Endodermal cell (in vitro differentiated cells): ENCODE data around the gene BMP8A. TPM values are rescaled to one million over a fixed set of nuclear protein-coding genes. Genes with fewer than 3 reads are reported as not detected.
"Not testable (repeated sequence)": the region's sequence is repeated elsewhere in the genome, so short reads cannot be mapped to it uniquely, and the experiment has no call there.

ENCODE experiments used
- DNase-seq: peaks from one replicate; pipeline ENCODE4 v3.0.0-alpha.2; 2017
- H3K27ac ChIP-seq: 2 replicates; pipeline ENCODE4 v1.5.1; 2013; ENCODE audit warnings: mild to moderate bottlenecking, low read depth, low read length, moderate library complexity
- H3K27me3 ChIP-seq: 2 replicates; pipeline ENCODE4 v1.6.1; 2013; ENCODE audit warnings: mild to moderate bottlenecking, low read length, moderate library complexity; ENCODE audit not compliant: insufficient read depth, control insufficient read depth, poor library complexity, severe bottlenecking
- H3K36me3 ChIP-seq: 2 replicates; pipeline ENCODE4 v1.7.0; 2013; ENCODE audit warnings: mild to moderate bottlenecking, low read length, moderate library complexity; ENCODE audit not compliant: control insufficient read depth, insufficient read depth
- H3K4me1 ChIP-seq: one replicate; pipeline ENCODE4 v1.7.0; 2013; ENCODE audit warnings: low read length; ENCODE audit not compliant: control insufficient read depth, insufficient read depth
- H3K4me3 ChIP-seq: 2 replicates; pipeline ENCODE4 v1.5.1; 2013; ENCODE audit warnings: mild to moderate bottlenecking, low read length, moderate library complexity
- H3K9ac ChIP-seq: 2 replicates; pipeline ENCODE4 v1.6.1; 2013; ENCODE audit warnings: mild to moderate bottlenecking, low read length, moderate library complexity; ENCODE audit not compliant: poor library complexity, severe bottlenecking; ENCODE audit errors: extremely low read depth
- H3K9me3 ChIP-seq: 2 replicates; pipeline ENCODE4 v1.6.1; 2013; ENCODE audit warnings: mild to moderate bottlenecking, low read length, moderate library complexity; ENCODE audit not compliant: control insufficient read depth
- H3K27ac Mint-ChIP-seq: 2 replicates; pipeline ENCODE4 v1.8.0; 2020; ENCODE audit warnings: mixed read lengths
- H3K27me3 Mint-ChIP-seq: 2 replicates; pipeline ENCODE4 v1.8.0; 2021; ENCODE audit warnings: mild to moderate bottlenecking, mixed read lengths; ENCODE audit not compliant: insufficient read depth
- H3K36me3 Mint-ChIP-seq: 2 replicates; pipeline ENCODE4 v1.8.0; 2020; ENCODE audit warnings: low read depth, mixed read lengths
- H3K4me1 Mint-ChIP-seq: 2 replicates; pipeline ENCODE4 v1.8.0; 2020; ENCODE audit warnings: mixed read lengths
- H3K4me3 Mint-ChIP-seq: 2 replicates; pipeline ENCODE4 v1.8.0; 2020; ENCODE audit warnings: mild to moderate bottlenecking, moderate library complexity, mixed read lengths
- H3K9me3 Mint-ChIP-seq: 2 replicates; pipeline ENCODE4 v1.8.0; 2020; ENCODE audit warnings: mild to moderate bottlenecking, mixed read lengths
- WGBS, 2 experiments: methylation state at CpG; one replicate each; pipeline versions ENCODE4 v1.1.5 to v1.1.7; 2013; ENCODE audit warnings: missing lambda C conversion rate in 2 of 2, mixed read lengths in 1 of 2; ENCODE audit not compliant: insufficient coverage in 1 of 2, insufficient read length in 1 of 2; 5-methylcytosine and 5-hydroxymethylcytosine counted together
- total RNA-seq, 2 donors: library from RNA; stranded (reverse); fragmentation: NEBNext Ultra II Directional in 1 of 2; extraction: Animal tissue kit (Norgen Biotek cat#: 25700) in 1 of 2; gene quantifications; 2 replicates in 1 of 2; 3 replicates in 1 of 2; pipeline ENCODE4 v1.2.1, GENCODE V29; 2021
- TF ChIP-seq, protein P1 (sequence below): fragments of 200-600 bp; sonication (generic); conservative IDR thresholded peaks from 2 replicates; pipeline ENCODE4 v1.5.0; 2021; ENCODE audit warnings: antibody characterized with exemption, mild to moderate bottlenecking

The BMP8A gene
- total RNA-seq, 2 donors from 2014 or later, result 0.66 to 0.75 TPM

DNA sequence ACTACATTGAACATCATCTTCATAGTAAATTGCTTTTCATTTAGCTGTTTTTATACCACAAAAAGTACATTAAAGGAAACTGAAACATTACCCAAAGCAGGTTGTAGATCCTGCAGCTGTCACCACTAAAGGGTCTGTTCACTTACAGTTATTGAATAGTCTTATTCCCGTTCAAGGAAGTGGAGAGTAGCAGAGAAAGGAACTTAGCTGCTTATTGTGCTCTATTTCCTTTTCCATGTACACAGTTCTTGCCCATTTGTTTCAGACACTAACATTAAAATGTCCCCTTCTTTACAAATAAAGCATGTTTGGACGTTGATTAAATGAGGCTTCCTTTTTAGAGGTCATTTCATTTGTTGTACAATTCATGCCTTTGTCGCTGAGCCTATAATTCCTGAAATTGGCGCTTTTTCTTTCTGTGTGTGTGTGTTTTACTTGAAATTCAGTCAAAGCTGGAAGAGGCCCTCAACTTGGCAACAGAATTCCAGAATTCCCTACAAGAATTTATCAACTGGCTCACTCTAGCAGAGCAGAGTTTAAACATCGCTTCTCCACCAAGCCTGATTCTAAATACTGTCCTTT, 44.4 kb upstream of the BMP8A start:
- Histone ChIP-seq H3K36me3 (peaks cover 90% of the 10 kb centered on the region), H3K9me3 (peaks cover 5% of the 10 kb centered on the region), H3K9ac (no peak overlapping the region), H3K4me1 (peaks cover 4% of the 10 kb centered on the region), H3K27me3 (no peaks in the 10 kb centered on the region), H3K4me3 (no peak overlapping the region), H3K27ac (no peak overlapping the region)
- H3K36me3 Mint-ChIP-seq, result peaks cover 86% of the 10 kb centered on the region
- H3K4me1 Mint-ChIP-seq, result peaks cover 24% of the 10 kb centered on the region
- no peak for DNase-seq
- no peaks in the 10 kb centered on the region for H3K27me3 Mint-ChIP-seq
- H3K27ac Mint-ChIP-seq, result no peak overlapping the region
- TF ChIP-seq, protein P1, sequence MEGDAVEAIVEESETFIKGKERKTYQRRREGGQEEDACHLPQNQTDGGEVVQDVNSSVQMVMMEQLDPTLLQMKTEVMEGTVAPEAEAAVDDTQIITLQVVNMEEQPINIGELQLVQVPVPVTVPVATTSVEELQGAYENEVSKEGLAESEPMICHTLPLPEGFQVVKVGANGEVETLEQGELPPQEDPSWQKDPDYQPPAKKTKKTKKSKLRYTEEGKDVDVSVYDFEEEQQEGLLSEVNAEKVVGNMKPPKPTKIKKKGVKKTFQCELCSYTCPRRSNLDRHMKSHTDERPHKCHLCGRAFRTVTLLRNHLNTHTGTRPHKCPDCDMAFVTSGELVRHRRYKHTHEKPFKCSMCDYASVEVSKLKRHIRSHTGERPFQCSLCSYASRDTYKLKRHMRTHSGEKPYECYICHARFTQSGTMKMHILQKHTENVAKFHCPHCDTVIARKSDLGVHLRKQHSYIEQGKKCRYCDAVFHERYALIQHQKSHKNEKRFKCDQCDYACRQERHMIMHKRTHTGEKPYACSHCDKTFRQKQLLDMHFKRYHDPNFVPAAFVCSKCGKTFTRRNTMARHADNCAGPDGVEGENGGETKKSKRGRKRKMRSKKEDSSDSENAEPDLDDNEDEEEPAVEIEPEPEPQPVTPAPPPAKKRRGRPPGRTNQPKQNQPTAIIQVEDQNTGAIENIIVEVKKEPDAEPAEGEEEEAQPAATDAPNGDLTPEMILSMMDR, result no peak
- H3K9me3 Mint-ChIP-seq, result no peaks in the 10 kb centered on the region
- 91 to 100% methylated on average over 2 to 5 of the region's 5 CpGs for WGBS, 2 experiments
- H3K4me3 Mint-ChIP-seq, result no peak overlapping the region

DNA sequence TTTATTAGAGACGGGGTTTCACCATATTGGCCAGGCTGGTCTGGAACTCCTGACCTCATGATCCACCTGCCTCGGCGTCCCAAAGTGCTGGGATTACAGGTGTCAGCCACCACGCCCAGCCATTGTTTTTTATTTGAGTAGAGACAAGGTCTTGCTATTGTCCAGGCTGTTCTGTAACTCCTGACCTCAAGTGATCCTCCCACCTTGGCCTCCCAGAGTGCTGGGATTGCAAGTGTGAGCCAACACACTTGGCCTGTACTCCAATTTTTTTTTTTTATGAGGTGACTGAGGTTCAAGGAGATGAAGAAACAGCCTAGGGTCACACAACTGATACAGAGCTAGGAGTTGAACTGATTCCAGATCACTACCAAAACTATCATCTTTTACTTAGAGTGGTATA, 41.4 kb upstream of the BMP8A start:
- not testable (repeated sequence) for H3K9me3 Mint-ChIP-seq, DNase-seq, H3K27me3 ChIP-seq, H3K9me3 ChIP-seq, H3K4me1 ChIP-seq, H3K27ac ChIP-seq, H3K4me3 ChIP-seq, H3K27ac Mint-ChIP-seq, H3K4me3 Mint-ChIP-seq, H3K27me3 Mint-ChIP-seq, H3K9ac ChIP-seq
- Mint-ChIP-seq H3K4me1 (peaks cover 11% of the 10 kb centered on the region), H3K36me3 (peaks cover 87% of the 10 kb centered on the region)
- 96 to 100% methylated on average over 4 of the region's 4 CpGs for WGBS, 2 experiments
- peaks cover 93% of the 10 kb centered on the region for H3K36me3 ChIP-seq

GRCh38 chr1:39450956-39451606, 40.4 kb upstream of the BMP8A start:
- Mint-ChIP-seq H3K27me3 (no peaks in the 10 kb centered on the region), H3K27ac (peak overlapping the region; percentile 48), H3K4me3 (no peak overlapping the region), H3K36me3 (peaks cover 91% of the 10 kb centered on the region), H3K9me3 (no peaks in the 10 kb centered on the region), H3K4me1 (peaks cover 11% of the 10 kb centered on the region)
- H3K27ac ChIP-seq, result no peak overlapping the region
- H3K4me1 ChIP-seq, result no peaks in the 10 kb centered on the region
- H3K9ac ChIP-seq, result no peak overlapping the region
- DNase-seq, result no peak
- H3K27me3 ChIP-seq, result no peaks in the 10 kb centered on the region
- no peaks in the 10 kb centered on the region for H3K9me3 ChIP-seq
- WGBS, 2 experiments, result 95 to 96% methylated on average over 8 to 10 of the region's 10 CpGs
- TF ChIP-seq, protein P1, result no peak
- peaks cover 92% of the 10 kb centered on the region for H3K36me3 ChIP-seq
- H3K4me3 ChIP-seq, result no peak overlapping the region
